Smooth muscle cell of the brain vasculature (primary cell): ENCODE results near the gene FGF2.
"Not testable (repeated sequence)": the region's sequence is repeated elsewhere in the genome, so short reads cannot be mapped to it uniquely, and the experiment has no call there.

Experiments used
- DNase-seq: peaks from one replicate; pipeline ENCODE4 v3.0.0-alpha.2; 2012; ENCODE audit warnings: low read depth, low spot score

The FGF2 gene

DNA sequence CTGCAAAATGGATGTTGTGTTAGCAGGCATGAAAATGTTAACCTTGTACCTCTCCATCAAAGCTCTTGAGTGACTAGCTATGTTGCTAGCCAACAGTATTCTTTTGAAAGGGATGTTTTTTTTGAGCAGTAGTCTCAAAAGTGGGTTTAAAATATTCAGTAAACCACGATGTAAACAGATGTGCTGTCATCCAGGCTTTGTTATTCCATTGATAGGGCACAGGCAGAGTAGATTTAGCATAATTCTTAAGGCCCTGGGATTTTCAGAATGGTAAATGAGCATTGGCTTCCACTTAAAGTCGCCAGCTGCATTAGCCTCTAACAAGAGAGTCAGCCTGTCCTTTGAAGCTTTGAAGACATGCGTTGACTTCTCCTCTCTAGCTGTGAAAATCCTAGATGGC, 18.4 kb downstream of the FGF2 start:
- DNase-seq, result no peak

DNA sequence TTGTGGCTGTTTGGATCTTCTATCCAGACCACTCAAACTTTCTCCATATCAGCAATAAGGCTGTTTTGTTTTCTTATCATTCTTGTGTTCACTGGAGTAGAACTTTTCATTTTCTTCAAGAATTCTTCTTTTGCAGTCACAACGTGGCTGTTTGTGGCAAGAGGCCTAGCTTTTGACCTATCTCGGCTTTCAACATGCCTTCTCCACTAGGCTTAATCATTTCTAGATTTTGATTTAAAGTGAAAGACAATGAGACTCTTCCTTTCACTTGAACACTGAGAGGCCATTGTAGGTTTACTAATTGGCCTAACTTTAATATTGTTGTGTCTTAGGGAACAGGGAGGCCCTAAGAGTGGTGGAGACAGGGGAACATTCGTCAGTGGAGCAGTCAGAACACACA, 19.1 kb downstream of the FGF2 start:
- no peak for DNase-seq

DNA sequence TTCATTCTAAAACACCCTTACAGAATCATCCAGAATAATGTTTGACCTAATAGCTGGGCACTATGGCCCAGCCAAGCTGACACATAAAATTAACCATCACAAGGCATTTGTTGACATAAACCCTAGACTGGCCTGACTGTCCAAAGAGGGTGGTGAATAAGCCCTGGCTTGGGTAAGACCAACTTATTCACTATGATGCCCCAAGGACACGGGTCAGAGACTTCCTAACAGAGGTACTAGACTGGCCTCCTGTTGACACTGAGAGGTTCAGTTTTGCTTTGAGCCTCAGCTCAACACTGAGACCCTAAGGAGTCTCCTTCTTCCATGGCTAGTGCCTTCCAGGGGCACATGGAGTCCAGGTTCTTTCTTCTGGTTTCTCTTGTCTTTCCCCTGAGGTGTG, 21.3 kb downstream of the FGF2 start:
- no peak for DNase-seq

DNA sequence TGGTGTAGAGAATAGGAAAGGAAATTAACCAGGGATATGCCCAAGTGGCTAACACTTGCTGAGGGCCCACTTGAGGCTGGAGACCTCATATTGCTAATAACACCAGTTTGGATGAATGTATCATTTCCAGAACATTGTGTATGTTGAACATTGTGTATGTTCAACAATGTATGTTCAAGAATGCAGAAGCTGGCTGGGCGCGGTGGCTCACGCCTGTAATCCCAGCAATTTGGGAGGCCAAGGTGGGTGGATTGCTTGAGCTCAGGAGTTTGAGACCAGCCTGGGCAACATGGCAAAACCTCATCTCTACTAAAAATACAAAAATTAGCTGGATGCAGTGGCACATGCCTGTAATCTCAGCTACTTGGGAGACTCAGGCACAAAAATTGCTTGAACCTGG, 23.2 kb downstream of the FGF2 start:
- not testable (repeated sequence) for DNase-seq

DNA sequence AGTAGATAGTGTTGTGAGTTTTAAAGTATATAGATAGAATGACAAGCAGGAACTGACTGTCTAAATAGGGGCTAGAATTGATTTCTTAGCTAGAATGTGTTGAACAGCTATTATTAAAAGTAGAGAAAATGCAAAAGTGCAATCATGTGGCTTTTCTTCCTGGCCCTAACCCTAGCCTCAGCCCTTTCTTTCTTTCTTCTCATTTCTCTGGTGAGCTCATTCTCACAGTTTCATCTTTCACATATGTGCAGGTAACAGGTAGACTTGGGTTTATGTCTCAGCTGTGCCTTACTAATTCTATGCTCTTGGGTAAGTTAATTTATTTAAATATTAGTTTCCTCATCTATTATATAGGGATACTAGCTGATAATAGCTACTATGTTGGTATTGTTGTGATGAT, 24.9 kb downstream of the FGF2 start:
- no peak for DNase-seq

DNA sequence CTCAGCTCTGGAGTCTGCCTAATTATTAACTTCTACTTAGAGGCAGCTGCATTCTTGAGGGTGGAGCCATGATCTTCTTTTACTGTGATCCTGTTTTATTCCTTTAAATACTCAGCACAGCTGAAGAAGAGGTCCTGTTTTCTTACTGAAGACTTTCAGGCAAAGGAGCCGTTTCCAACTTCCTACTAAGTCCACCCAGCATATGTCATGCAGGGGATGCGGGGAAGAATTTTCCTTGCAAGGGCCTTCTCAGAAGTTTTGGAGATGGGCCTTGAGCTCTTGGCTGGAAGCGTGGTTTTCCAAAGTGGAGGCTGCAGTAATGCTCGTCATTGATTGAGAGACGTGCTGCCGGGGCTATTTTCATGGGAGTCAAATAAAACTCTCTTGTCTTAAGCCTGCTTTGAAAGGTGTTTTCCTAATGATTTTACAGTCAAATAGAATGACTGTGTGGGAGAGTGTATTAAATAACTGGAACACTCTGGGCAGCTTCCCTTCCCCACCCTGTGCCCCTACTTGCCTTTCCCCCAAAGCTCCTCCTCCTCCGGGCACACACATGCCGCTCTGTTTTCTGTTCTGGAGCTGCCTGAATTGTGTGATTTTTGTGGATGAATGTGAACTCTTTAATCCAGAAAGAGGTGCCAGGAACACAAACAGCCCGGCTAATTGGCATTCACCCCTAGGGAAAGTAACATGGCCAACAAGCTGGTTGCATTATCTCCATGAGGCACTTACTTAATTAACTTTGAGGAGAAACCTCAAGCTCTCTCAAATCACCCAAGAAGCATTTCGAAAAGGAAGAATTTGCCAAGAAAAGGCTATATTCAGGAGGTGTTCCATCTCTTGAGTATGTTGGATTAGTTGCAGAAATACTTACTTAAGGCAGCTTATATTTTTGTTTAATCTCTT, 28.1 kb downstream of the FGF2 start:
- no peak for DNase-seq

DNA sequence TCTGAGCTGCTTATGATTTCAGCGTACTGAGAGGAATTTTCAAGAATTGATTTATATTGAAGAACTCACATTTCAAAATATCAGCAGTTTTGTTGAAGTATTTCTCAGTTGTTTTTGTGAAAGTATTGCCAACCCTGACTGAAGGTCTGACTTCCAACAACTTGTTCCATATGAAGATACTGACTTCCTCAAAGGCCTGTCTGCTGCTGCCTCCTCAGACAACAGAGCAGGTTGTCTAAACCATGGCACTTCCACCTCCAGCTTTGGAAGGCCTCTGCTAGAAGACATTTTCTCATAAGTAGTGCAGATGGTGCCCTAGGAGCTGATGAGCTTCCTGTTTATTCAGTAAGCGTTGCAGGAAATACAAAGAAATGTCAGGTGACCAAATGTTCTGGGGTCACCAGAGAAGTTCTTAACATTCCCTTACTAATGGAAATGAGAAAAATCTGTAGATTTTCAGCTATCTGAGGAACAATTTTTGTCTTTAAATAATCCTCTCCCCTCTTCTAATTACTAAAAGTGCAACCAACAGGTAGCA, 28.8 kb downstream of the FGF2 start:
- no peak for DNase-seq

DNA sequence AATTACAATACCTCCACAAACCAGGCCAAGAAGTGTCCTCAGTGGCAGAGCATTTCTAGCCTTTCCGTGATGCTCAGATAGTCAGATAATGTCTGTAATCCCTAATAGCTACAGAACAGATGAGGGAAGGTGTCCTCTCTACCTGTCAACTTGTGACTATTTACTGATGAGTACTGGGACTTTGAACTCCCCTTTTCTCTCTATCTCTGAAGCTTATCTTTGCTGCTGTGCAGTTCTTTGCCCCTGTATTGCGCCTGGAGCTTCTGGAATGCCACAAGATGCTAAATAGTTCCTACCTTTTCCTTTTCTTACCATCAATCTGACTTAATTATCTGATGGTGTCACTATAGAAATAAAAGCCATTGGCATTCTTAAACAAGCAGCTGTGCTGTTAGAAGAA, 30.5 kb downstream of the FGF2 start:
- DNase-seq, result no peak

DNA sequence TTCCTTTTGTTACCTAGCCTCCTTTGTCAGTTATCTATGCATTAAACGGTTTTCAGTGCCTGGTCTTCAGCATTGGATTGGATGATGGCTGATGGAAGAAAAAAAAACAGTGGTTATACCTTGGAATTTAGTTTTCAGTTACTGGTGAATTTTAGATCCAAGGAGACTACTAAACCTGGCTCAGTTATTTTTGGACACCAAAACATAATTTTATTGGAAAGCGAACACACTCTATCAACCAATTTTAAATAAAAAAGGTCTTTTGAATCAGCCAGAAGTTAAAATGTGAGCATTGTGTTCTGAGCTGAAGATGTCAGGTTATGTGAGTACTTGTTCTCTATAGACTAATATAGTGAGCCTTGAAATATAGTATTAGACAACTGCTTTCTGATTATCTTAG, 32.1 kb downstream of the FGF2 start:
- DNase-seq, result no peak

DNA sequence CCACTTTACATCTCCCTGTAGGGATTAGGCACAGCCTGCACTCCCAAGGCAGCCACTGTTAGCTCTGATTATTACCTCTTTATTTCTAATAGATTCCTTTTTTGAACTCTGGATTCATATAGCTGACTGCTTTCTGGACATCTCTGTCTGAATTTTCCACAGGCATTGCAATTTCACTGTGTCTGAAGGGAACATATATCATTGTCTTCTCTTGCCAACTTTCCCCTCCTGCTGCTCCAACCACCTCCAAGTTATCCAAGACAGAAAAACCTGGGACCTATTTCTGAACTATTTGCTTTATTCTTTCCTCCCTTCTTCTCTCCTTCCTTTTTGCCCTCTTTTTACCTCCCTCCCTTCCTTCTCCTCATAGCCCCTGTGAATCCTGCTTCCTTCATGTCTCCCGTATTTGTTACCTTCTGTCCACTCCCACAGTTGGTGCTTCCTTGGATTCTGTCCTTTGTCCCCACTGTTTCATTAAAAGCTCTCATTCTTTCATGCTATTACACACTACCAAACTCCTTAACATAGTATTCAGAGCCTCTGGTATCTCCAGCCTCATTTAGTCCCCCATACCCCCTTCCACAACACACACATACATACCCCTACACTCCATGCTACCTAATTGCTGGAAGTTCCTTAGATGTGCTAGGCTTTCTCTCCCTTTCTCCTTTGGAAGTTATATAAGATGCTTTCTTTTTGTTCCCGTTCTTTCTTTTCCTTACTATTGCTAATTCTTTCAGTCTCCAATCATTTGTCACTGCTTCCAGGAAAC, 34.7 kb downstream of the FGF2 start:
- DNase-seq, result no peak

DNA sequence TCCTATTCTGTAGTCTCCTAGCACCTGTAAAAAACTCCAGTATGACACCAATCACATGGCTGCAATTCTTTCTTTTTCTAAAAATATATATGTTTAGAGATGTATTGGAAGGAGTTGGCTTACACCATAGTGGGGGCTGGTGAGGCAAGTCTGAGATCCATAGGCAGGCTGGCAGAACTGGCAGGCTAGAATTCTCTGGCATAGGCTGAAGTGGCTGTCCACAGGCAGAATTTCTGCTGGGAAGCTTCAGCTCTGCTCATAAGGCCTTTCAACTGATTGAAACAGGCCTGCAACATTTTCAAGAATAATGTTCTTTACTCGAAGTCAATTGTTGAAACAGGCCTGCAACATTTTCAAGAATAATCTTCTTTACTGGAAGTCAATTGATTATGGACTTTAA, 37.0 kb downstream of the FGF2 start:
- DNase-seq, result no peak

DNA sequence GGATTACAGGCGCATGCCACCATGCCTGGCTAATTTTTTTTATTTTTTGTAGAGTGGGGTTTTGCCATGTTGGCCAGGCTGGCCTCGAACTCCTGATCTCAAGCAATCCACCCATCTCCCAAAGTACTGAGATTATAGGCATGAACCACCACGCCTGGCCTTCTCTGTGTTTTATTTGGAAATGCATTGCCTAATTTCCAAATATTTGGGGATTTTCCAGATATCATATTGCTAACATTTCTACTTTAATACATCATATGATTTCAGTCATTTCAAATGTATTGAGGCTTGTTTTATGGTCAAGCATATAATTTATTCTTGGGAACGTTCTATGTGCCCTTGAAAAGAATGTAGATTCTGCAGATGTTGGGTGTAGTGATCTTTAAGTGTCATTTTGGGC, 38.8 kb downstream of the FGF2 start:
- no peak for DNase-seq

DNA sequence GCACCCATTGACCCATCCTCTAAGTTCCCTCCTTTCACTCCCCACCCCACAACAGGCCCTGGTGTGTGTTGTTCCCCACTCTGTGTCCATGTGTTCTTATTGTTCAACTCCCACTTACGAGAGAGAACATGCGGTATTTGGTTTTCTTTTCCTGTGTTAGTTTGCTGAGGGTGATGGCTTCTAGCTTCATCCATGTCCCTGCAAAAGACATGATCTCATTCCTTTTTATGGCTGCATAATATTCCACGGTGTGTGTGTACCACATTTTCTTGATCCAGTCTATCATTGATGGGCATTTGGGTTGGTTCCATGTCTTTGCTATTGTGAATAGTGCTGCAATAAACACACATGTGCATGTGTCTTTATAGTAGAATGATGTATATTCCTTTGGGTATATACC, 41.6 kb downstream of the FGF2 start:
- not testable (repeated sequence) for DNase-seq

DNA sequence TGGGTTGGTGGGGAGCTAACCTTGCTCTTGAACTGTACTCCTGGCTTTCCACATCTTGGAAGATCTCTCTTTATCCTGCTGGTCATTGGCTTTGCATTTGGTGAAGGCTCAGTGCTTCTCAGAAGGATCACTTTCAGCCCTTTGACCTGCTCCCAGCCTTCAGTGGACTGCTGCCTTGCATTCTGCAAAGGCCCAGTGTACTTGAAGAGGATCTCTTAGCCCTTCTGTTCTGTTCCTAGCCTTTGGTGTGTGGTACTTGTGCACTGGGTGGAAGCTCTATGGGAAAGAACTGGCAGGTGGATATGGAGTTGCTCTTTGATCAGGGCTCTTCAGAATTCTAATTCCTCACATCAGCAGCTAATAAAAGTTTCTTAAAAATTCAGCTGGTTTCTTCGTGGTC, 46.5 kb downstream of the FGF2 start:
- DNase-seq, result no peak

DNA sequence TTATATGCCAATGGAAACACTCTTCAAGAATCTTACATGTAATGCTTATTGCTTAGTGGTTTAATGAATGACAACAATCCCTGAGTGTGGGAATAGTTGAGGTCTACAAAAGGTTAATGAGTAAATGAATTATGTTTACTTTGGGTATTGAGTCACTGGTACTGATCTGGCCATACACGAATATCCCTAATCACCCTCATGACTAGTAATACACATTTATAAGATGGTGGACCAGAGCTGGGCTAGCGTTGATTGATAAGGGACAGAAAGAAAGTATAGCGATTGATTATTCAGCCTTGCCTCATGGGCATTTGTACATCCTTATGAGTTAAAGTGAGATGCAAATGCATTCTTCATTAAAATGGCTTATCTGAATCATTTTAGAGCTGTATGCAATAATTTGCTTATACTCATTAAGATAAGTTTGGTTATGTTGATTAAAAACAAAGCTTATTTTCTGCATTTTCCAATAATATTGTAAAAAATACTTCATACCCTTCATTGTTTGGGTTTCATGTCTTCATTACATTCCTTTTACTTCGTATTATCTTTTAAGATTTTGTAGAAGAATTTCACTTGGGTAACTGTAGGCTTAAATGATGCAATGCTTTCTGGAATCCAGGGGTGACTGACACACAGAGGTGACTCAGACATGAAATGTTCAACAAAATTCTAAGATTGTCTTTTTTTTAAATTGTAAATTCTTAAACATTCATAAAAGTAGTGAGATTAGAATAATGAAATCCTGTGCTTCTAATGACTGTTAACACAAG, 47.4 kb downstream of the FGF2 start:
- DNase-seq, result peak; percentile 26

DNA sequence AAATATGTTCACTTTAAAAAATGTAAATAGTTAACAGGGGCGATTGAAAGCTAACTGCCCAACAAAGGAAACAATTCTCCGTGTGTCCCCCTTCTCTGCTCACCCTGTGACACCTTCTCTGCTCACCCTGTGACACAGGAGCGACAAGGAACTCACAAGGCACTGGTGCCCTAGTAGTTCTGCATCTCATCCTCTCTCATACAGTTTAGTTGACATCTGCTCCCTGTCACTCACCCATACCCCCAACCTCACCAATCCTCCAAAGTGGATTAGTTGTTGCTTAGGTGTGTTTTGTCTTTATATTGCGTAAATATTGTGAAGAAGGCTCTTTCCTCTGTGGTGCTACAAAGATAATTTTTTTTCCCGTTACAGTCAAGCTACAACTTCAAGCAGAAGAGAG, 49.3 kb downstream of the FGF2 start:
- DNase-seq, result no peak

DNA sequence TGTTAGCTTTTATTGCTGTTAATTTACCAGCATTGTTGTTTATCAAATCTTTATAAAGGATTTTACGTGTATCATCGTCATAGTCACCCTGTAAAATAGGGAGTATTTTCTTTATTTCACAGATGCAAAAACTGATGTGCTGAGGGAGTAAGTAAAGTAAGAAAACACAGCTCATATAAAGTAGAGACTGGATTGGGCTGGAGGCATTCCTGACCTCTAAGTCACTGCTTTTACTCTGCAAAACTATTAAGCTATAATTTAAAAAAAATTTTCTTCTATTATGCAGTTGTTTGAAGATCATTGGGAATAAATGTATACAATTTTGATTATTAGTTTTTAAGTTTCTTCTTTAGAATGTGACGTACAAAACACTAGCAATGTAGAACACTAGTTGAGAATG, 49.8 kb downstream of the FGF2 start:
- no peak for DNase-seq

DNA sequence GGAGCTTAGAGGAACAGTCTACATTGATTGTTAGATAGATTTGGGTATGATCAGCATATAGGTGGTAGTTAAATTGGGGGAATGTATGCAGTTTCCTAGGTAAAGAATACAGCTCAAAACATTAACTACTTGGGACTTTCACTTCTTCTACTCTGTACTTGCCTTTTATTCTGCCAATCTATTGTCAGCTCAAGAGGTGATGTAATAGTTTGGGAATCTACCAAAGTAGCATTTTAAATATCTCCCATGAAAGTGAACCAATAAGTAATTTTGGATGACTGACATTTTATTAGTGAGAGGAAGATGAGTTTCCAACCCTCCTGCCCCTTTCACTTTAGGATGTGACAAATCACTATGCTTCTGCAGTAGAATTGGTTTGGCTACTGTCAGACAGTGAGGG, 52.4 kb downstream of the FGF2 start:
- no peak for DNase-seq

DNA sequence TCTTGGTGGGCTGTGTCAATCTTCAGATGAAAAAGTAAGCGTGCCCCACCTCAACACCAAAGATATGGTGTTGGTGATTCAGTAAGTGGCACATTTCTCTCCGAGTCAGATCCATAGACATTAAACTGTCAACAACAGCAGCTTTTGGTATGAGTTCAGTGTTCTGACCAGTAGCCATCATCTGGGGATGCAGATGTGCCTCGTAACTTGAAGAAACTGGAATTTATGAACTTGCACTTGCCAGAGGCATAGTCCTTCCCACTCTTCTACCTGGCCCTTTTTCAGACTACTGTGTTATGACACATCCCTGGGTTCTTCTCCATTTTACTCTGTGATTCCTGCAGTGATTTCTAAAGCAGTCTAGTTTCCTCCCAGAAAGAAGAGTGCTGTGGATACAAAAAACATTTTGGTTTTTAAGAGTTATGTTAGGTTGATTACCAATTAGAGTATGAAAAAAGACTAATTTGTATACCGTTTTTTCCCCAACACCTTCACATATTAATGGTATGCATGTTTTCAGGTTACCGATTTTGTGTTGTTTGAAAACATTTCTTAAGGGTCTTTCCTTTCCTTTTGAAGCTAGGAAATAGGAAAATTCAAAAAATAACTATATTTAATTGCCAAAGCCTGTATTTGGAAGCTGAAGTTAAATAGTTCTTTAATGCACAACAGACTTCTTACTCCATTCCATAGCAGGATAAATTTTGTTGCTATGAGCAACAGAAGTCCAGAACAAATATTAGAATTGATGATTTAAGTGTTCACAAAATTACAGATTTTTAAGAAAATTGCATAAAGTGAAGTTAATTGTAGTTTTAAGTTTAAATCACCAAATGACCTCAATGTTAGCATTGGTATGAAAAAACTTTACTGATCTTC, 56.5 kb downstream of the FGF2 start:
- DNase-seq, result no peak

DNA sequence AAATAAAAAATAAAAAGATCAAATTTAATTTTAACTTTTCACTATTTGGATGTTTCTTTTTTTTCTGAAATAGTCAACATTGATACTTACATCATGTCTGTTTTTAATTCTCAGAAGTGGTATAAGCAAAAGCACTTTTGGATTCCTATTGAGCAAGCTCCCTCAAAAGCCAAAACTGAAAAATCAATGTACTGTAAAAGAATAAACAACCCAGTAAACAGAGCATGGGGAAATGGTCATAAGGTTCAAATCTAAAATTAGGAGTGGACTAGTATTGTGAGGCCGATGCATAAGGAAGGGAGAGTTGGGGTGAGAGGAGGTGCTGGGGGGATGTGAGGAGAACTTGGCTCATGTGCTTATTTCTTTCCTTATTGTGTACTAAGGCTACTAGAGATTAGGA, 57.9 kb downstream of the FGF2 start:
- no peak for DNase-seq

DNA sequence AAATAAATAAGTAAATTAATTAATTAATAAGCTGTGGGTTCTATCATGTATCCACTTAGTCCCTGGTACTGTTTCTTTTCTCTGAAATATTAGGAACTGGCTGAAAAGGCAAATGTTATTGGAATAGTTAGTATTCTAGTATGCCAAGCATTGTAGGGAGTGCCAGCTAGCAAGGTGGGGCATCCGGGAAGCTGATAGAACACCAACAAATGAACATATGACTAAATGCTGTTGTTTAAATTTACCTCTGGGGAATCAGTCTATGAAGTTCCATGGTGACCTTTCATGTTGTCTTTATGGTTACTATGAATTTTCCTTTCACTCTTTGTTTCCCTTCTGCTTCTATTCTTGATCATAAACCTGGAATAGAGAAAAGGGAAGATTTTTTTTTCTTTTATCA, 63.1 kb downstream of the FGF2 start:
- DNase-seq, result no peak
